ENCODE data around the gene KRTAP9-6. TPM values are rescaled to one million over a fixed set of nuclear protein-coding genes. Genes with fewer than 3 reads are reported as not detected.
"Not testable (repeated sequence)": the region's sequence is repeated elsewhere in the genome, so short reads cannot be mapped to it uniquely, and the experiment has no call there.

Gene KRTAP9-6
- total and polyA plus RNA-seq, 9 donors: 0.13 to 0.22 (median 0.19) TPM; not detected in 4

DNA sequence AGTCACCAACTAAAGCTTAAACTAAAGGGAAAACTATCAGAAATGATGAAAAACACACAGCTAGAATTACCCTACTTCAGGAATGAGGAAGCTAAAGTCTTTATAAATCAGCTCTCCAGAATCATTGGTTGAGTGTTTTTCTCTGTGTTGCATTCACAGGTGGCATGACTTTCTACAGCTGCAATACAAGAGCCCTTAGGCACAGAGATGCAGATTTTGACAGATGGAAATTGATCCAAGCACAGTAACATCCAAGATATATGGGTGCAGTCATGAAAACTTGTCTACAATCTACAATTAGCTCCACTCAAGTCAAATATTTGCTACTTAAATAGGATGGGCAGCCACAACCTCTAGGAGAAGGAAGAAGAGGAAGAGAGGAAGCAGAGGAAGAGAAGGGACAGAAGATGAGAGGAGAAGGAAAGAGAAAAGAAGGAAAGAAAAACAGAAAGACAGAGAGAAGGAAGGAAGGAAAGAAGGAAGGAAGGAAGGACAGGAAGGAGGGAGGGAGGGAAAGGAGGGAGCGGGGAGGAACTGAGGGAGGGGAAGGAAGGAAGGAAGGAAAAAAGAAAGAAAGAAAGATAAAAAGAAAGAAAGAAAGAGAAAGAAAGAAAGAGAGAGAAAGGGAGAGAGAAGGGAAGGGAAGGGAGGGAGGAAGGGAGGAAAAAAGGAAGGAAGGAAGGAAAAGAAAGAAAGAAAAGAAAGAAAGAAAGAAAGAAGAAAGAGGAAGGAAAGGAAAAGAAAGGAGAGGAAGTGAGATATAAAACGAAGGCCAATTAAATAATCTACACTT is 18.0 kb upstream of the KRTAP9-6 start:
- H3K27me3 ChIP-seq (ENCODE audit: control insufficient read depth, insufficient read depth, low read length); DNase-seq; H3K36me3 ChIP-seq (ENCODE audit: control insufficient read depth, insufficient read depth, low read length); H3K4me3 ChIP-seq (ENCODE audit: low read length); H3K9me3 ChIP-seq (replicated peaks; ENCODE audit: control insufficient read depth, low read depth, low read length); H3K27ac ChIP-seq (ENCODE audit: low read length); H3K4me1 ChIP-seq (ENCODE audit: control insufficient read depth, insufficient read depth, low read length): not testable (repeated sequence)
- WGBS (ENCODE audit: insufficient coverage): 83% methylated on average over 1 of the region's 2 CpGs

DNA sequence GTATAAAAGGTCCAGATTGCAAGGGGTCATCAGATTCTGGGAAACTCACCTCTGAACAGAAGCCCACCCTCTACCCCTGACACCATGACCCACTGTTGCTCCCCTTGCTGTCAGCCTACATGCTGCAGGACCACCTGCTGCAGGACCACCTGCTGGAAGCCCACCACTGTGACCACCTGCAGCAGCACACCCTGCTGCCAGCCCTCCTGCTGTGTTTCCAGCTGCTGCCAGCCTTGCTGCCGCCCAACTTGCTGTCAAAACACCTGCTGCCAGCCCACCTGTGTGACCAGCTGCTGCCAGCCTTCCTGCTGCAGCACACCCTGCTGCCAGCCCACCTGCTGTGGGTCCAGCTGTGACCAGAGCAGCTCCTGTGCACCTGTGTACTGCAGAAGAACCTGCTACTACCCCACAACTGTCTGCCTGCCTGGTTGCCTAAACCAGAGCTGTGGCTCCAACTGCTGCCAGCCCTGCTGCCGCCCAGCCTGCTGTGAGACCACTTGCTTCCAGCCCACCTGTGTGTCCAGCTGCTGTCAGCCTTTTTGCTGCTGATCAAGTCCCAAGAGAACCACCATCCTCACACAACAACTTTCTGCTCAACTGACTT is 15.4 kb upstream of the KRTAP9-6 start, which contains the start of gene KRTAP9-4:
Gene KRTAP9-4 (plus strand): TSS at position 51 of the 604 bp plus-strand sequence. CDS start 34 bp downstream, at position 85.
- not testable (repeated sequence) for H3K9me3 ChIP-seq (replicated peaks; ENCODE audit: control insufficient read depth, low read depth, low read length); H3K27ac ChIP-seq (ENCODE audit: low read length); H3K4me3 ChIP-seq (ENCODE audit: low read length); H3K36me3 ChIP-seq (ENCODE audit: control insufficient read depth, insufficient read depth, low read length); DNase-seq; H3K27me3 ChIP-seq (ENCODE audit: control insufficient read depth, insufficient read depth, low read length); H3K4me1 ChIP-seq (ENCODE audit: control insufficient read depth, insufficient read depth, low read length)
- WGBS (ENCODE audit: insufficient coverage): 71% methylated on average over 1 of the region's 2 CpGs

DNA sequence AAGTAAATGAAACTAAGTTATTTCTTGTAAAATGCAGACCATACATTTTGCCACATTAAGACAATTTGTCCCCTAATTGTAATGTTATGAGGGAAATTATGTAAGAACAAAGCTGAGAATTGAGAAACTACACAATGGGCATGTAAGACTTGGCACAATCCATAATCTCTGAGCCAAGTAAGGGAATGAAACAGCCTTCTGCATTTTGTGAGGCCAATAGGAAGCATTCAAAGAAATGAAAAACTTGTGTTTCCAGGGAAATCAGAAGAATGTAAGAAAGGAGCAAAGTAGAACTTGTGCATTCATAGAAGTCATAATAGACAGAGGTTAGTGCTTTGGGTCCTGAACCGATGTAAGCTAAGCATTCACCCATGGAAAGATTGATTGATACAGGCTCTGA is 13.9 kb upstream of the KRTAP9-6 start:
- H3K4me3 ChIP-seq (ENCODE audit: low read length): no peak overlapping the region
- no peaks in the 10 kb centered on the region for H3K4me1 ChIP-seq (ENCODE audit: control insufficient read depth, insufficient read depth, low read length)
- no peak for DNase-seq
- no peaks in the 10 kb centered on the region for H3K36me3 ChIP-seq (ENCODE audit: control insufficient read depth, insufficient read depth, low read length)
- H3K9me3 ChIP-seq (replicated peaks; ENCODE audit: control insufficient read depth, low read depth, low read length): no peaks in the 10 kb centered on the region
- H3K27ac ChIP-seq (ENCODE audit: low read length): no peak overlapping the region
- H3K27me3 ChIP-seq (ENCODE audit: control insufficient read depth, insufficient read depth, low read length): peaks cover 5% of the 10 kb centered on the region
- WGBS (ENCODE audit: insufficient coverage): 100% methylated on average over 1 of the region's 1 CpG

DNA sequence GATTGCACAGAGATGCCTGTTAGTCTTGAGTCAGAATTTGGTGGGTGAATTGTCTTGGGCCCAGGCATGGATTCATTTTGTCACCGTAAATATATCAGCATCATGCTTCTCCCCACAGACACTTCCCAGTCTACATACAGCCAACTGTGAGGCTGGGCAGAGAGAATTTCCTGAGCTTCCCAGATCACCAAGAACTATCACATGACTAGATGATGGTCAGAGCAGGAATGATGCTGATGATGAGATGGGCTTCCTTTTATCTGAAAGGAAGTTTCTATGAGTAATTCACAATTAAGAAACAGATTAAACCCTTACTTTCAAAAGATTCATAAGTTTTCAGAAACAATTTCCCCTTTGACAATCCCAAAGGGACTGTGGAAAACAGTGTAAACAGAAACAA is 10.3 kb upstream of the KRTAP9-6 start:
- Histone ChIP-seq H3K4me3 (ENCODE audit: low read length) (no peak overlapping the region), H3K27ac (ENCODE audit: low read length) (no peak overlapping the region), H3K27me3 (ENCODE audit: control insufficient read depth, insufficient read depth, low read length) (peaks cover 5% of the 10 kb centered on the region), H3K4me1 (ENCODE audit: control insufficient read depth, insufficient read depth, low read length) (no peaks in the 10 kb centered on the region), H3K9me3 (replicated peaks; ENCODE audit: control insufficient read depth, low read depth, low read length) (no peaks in the 10 kb centered on the region), H3K36me3 (ENCODE audit: control insufficient read depth, insufficient read depth, low read length) (no peaks in the 10 kb centered on the region)
- DNase-seq: no peak
- WGBS (ENCODE audit: insufficient coverage): no CpG with 5 or more reads among the region's 1 CpG

DNA sequence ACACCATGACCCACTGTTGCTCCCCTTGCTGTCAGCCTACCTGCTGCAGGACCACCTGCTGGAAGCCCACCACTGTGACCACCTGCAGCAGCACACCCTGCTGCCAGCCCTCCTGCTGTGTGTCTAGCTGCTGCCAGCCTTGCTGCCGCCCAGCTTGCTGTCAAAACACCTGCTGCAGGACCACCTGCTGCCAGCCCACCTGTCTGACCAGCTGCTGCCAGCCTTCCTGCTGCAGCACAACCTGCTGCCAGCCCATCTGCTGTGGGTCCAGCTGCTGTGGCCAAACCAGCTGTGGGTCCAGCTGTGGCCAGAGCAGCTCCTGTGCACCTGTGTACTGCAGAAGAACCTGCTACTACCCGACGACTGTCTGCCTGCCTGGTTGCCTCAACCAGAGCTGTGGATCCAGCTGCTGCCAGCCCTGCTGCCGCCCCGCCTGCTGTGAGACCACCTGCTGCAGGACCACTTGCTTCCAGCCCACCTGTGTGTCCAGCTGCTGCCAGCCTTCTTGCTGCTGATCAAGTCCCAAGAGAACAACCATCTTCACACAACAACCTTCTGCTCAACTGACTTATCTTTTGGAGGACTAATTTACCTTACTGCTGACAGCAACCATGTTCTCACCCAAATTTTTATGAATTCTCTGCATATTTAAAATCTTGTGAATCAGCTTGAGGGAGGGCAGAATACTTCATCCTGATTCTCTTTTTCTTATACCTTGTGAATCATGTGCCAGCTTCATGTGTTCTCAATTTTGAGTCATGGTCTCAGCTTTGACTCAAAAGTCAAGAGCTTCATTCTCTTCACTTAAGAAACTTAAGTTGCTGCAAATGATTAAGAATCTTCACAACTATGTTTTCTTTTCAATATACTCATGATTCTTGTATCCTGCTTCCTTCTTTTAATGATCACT is 9.5 kb upstream of the KRTAP9-6 start, which contains the start of gene KRTAP9-9:
Gene KRTAP9-9 (plus strand): TSS at position 4 of the 910 bp plus-strand sequence.
- H3K4me1 ChIP-seq (ENCODE audit: control insufficient read depth, insufficient read depth, low read length); DNase-seq; H3K36me3 ChIP-seq (ENCODE audit: control insufficient read depth, insufficient read depth, low read length); H3K4me3 ChIP-seq (ENCODE audit: low read length); H3K27me3 ChIP-seq (ENCODE audit: control insufficient read depth, insufficient read depth, low read length); H3K9me3 ChIP-seq (replicated peaks; ENCODE audit: control insufficient read depth, low read depth, low read length); H3K27ac ChIP-seq (ENCODE audit: low read length): not testable (repeated sequence)
- 68% methylated on average over 5 of the region's 5 CpGs for WGBS (ENCODE audit: insufficient coverage)

DNA sequence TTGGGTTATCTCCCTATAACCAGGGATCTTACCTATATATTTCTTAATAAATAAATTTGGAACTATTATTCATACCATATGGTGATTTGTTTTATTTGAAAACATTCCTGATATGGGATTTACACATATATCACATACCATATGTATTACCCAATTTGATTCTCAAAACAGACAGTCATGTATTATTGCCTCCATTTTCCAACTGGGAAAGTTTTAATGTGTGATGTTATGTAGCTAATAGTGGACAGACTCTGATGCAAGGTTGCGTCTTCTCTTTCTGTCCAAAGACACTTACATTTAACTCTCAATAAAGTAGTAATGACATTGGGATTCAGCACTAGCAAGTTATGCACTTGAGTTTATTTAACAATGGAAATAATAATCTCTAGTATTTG is 8.9 kb upstream of the KRTAP9-6 start:
- H3K27ac ChIP-seq (ENCODE audit: low read length): no peak overlapping the region
- DNase-seq: no peak
- no peak overlapping the region for H3K4me3 ChIP-seq (ENCODE audit: low read length)
- H3K9me3 ChIP-seq (replicated peaks; ENCODE audit: control insufficient read depth, low read depth, low read length): no peaks in the 10 kb centered on the region
- no peaks in the 10 kb centered on the region for H3K4me1 ChIP-seq (ENCODE audit: control insufficient read depth, insufficient read depth, low read length)
- H3K36me3 ChIP-seq (ENCODE audit: control insufficient read depth, insufficient read depth, low read length): no peaks in the 10 kb centered on the region
- H3K27me3 ChIP-seq (ENCODE audit: control insufficient read depth, insufficient read depth, low read length): peaks cover 5% of the 10 kb centered on the region
- WGBS (ENCODE audit: insufficient coverage): no CpG with 5 or more reads among the region's 1 CpG

DNA sequence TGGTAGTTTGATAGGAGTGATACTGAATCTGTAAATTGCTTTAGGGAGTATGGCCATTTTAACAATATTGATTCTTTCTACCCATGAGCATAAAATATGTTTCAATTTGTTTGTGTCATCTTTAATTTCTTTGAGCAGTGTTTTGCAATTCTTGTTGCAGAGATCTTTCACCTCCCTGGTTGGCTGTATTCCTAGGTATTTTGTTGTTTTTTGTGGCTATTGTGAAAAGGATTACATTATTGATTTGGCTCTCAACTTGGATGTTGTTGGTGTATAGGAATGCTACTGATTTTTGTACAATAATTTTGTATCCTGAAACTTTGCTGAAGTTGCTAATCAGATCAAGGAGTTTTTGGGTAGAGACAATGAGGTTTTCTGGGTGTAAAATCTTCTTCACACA is 6.8 kb upstream of the KRTAP9-6 start:
- H3K27me3 ChIP-seq (ENCODE audit: control insufficient read depth, insufficient read depth, low read length): peaks cover 5% of the 10 kb centered on the region
- H3K4me3 ChIP-seq (ENCODE audit: low read length): no peak overlapping the region
- H3K4me1 ChIP-seq (ENCODE audit: control insufficient read depth, insufficient read depth, low read length): no peaks in the 10 kb centered on the region
- DNase-seq: no peak
- H3K27ac ChIP-seq (ENCODE audit: low read length): no peak overlapping the region
- no peaks in the 10 kb centered on the region for H3K9me3 ChIP-seq (replicated peaks; ENCODE audit: control insufficient read depth, low read depth, low read length)
- H3K36me3 ChIP-seq (ENCODE audit: control insufficient read depth, insufficient read depth, low read length): no peaks in the 10 kb centered on the region

DNA sequence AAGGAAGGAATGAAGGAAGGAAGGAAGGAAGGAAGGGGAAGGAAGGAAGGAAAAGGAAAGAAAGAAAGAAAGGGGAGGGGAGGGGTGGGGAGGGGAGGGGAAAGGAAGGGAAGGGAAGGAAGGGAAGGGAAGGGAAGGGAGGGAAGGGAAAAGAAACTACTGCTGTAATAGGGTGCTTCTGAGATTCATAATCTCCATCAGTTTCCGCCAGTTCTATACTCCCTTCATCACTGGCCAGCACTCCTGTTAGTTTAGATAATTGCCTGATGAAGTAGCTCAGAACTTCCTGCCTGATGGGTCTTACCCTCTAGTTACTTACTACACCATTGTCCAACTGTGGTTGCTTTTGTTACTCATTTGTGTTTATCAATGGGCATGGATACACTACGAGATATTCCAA is 2.0 kb upstream of the KRTAP9-6 start:
- Histone ChIP-seq H3K4me1 (ENCODE audit: control insufficient read depth, insufficient read depth, low read length) (no peaks in the 10 kb centered on the region), H3K36me3 (ENCODE audit: control insufficient read depth, insufficient read depth, low read length) (no peaks in the 10 kb centered on the region), H3K4me3 (ENCODE audit: low read length) (no peak overlapping the region), H3K27ac (ENCODE audit: low read length) (no peak overlapping the region), H3K9me3 (replicated peaks; ENCODE audit: control insufficient read depth, low read depth, low read length) (no peaks in the 10 kb centered on the region), H3K27me3 (ENCODE audit: control insufficient read depth, insufficient read depth, low read length) (no peaks in the 10 kb centered on the region)
- 100% methylated on average over 1 of the region's 2 CpGs for WGBS (ENCODE audit: insufficient coverage)
- no peak for DNase-seq

DNA sequence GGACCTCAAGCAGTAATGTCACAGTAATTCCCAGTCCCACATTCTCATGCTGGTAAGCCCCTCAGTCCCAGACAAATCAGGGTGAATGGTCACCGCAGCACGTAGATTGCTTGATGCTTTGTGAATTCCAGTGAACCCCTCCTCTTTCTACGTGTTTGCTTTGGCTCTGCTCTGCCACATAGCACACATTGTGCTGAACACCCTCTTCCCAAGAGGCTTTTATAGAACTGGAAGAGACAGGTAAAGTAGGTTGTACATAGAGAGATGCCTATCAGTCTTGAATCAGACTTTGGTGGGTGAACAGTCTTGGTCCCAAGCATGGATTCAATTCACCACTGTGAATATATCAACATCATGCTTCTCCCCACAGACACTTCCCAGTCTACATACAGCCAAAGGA is 579 bp upstream of the KRTAP9-6 start:
- no peaks in the 10 kb centered on the region for H3K9me3 ChIP-seq (replicated peaks; ENCODE audit: control insufficient read depth, low read depth, low read length)
- DNase-seq: no peak
- no peak overlapping the region for H3K27ac ChIP-seq (ENCODE audit: low read length)
- H3K4me3 ChIP-seq (ENCODE audit: low read length): no peak overlapping the region
- no peaks in the 10 kb centered on the region for H3K4me1 ChIP-seq (ENCODE audit: control insufficient read depth, insufficient read depth, low read length)
- H3K36me3 ChIP-seq (ENCODE audit: control insufficient read depth, insufficient read depth, low read length): no peaks in the 10 kb centered on the region
- 67% methylated on average over 2 of the region's 3 CpGs for WGBS (ENCODE audit: insufficient coverage)
- H3K27me3 ChIP-seq (ENCODE audit: control insufficient read depth, insufficient read depth, low read length): no peaks in the 10 kb centered on the region

DNA sequence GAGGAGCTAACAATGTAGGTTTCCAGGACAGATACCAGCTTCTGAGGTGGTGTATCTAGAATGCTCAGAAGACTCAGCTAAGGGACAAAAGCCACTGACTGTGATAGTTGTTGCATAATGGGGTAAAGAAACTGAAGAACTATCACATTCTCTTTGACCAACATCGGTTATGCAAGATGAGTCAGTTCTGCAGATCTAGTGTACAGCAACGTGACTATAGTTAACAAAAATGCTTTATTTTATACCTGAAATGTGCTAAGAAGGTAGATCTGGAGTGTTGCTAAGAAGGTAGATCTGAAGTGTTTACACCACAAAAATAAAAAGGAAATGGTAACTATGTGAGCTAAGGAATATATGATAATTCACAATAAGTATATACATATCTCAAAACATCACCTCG is 2.5 kb downstream of the KRTAP9-6 start:
- Histone ChIP-seq H3K36me3 (ENCODE audit: control insufficient read depth, insufficient read depth, low read length) (no peaks in the 10 kb centered on the region), H3K4me3 (ENCODE audit: low read length) (no peak overlapping the region), H3K27ac (ENCODE audit: low read length) (no peak overlapping the region), H3K4me1 (ENCODE audit: control insufficient read depth, insufficient read depth, low read length) (no peaks in the 10 kb centered on the region), H3K27me3 (ENCODE audit: control insufficient read depth, insufficient read depth, low read length) (no peaks in the 10 kb centered on the region), H3K9me3 (replicated peaks; ENCODE audit: control insufficient read depth, low read depth, low read length) (no peaks in the 10 kb centered on the region)
- WGBS (ENCODE audit: insufficient coverage): no CpG with 5 or more reads among the region's 3 CpGs
- DNase-seq: no peak

Data from muscle of leg (tissue), 11 donors.